Activated T-helper 9 cell treated with anti-CD3 and anti-CD28 coated beads, Interleukin-2, amount 50 U/mL, for 16 hours (primary cell): Measurements from ENCODE around the gene NAT16.
A peak's percentile ranks its signal among the peaks of the same experiment; 100 is the strongest.
"Not testable (repeated sequence)": the region's sequence is repeated elsewhere in the genome, so short reads cannot be mapped to it uniquely, and the experiment has no call there.

Source experiments
- DNase-seq: peaks from one replicate; pipeline ENCODE4 v3.0.0-alpha.2; 2020; ENCODE audit warnings: low read depth

The NAT16 gene

GRCh38 chr7:101156866-101157589 is 23.1 kb downstream of the NAT16 start:
- no peak for DNase-seq

DNA sequence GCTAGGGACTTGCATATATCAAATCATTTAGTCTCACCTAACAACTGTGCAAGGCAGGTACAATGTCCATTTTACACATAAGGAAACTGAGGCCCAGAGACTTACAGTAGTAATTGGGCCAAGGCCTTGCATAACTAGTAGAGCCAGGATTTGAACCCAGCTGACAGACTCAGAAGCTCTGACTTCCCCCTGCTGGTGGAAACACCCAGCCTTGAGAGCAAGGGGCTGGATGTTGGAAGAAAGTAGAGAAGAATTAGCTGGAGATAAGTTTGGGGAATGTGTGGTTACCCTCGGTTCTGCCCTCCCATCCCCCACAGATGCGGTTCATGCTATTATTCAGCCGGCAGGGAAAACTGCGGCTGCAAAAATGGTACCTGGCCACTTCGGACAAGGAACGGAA is 23.8 kb downstream of the NAT16 start:
- no peak for DNase-seq

GRCh38 chr7:101155303-101155702 is 24.8 kb downstream of the NAT16 start:
- DNase-seq = no peak

DNA sequence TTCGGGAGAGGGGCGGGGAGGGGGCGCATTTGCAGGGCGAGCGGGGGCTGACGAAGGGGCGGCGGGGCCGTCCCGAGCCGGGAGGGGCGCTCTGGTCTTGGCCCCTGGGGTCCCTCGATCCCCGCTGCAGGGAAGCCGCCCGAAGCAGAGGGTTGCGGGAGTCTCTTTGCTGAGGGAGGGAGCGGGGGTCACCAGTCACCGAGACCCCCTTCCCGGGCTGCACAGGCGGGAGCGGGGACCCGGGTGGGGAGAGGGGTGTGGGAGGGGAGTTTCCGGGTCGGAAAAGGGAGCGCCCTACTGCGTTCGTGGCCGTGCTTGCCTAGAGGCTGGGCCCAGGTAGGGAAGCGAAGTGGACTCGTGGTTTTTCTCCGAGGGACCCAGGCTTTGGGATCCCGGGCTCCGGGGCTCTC is 25.4 kb downstream of the NAT16 start:
- DNase-seq = no peak

DNA sequence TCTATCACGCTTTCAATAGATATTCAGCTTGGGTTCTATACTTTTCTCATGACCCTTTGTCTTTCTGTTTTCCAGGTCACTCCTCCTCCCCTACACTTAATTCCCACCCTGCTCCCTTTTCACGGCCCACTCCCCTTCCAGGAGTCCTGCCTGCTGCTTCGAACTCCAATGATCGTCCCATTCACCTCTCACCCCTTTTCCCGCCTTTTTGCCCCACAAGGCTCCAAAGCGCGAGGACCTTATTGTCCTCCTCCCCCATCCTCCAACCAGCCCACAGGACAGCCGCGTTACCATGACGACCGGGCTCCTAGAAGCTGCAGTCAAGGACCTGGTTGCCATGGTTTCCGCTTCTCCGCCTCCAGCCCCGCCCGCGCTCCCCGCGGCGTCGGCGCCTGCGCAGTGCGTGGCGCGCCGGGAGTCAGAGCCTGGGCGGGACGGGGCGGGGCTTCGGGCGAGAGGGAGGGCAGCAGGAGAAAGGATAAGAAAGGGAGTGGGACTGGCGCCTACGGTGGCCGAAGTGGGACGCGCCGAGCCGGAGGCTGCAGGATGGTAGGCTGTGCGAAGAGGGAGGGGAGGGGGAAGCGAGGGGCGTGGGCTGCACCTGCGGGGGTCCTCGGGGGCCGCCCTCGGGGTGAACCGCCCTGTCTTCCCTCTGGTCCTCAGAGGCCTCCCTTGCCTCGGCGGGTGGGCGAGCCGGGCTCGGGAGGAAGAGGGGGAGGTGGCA is 26.0 kb downstream of the NAT16 start, which contains the start of gene AP1S1:
AP1S1 (plus strand) TSS at position 508 of the 724 bp plus-strand sequence; CDS start at position 547, 39 bp downstream.
- DNase-seq = peak; percentile 88

DNA sequence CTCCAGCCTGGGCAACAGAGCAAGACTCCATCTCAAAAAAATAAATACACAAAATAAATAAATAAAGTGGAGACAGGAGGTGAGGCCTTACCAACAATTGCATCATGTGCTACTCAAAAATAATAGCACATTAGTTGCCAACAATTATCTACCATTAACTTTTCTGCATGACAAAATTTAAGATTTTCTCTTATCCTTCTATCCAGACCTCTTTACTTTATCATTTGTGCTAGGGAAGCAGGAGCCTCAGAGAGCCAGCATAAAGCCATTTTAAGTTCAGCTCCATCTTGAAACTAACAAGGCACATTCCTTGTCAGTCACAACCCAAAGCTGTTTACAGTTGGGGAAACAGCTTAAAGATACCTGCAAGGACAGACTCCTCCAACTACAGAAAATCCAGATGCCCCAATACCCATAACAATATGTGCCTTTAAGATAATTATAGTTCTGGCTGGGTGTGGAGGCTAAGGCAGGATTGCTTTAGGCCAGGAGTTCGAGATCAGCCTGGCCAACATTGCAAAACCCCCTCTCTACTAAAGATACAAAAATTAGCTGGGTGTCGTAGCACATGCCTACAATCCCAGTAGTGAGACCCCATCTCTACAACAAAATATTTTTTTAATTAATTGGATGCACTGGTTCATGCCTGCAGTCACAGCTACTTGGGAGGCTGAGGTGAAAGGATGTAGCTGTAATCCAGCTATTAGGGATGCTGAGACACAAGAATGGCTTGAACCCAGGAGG is 28.0 kb downstream of the NAT16 start:
- DNase-seq = no peak

DNA sequence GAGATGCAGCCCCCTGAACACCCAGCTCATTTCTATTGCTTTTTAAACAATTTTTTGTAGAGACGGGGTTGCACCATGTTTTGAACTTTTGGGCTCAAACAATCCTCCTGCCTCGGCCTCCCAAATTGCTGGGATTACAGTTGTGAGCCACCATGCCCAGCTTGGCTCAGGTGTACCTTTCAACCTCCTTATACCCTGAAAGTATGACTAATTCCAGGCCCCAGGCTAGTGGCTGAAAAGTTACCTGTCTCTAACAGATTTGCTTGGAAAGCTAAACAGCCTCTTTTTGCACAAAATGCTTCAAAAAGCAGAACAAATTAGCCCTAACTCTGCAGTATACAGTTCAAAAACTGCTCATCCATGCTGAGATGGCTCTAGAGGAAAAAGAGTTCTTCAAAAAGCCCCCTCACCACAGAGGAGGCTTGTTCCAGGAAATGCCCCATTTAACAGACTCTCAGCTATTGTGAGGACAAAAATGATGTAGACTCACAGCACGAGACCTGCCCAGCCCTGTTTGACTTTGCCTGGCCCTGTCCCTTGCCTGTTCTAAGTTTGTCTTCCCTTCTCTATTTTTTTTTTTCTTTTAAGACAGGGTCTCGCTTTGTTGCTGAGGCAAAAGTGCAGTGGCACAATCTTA is 39.2 kb downstream of the NAT16 start:
- DNase-seq = no peak

DNA sequence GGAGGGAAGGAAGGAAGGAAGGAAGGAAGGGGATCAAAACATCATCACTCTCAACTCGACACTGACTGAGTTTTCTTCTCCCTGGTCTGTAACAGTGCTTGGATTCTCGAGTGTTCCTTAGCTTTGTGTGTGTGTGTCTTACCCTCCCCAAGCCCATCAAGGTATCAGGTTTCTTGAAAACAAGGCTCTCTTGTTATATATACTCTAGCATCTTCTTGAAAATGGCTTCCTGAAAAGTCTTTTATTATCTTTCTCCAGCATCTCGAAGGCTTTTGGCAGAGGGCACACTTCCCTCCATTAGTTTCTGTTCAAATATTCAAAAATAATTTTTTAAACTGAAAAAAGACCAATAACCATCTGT is 39.8 kb downstream of the NAT16 start:
- DNase-seq = no peak

DNA sequence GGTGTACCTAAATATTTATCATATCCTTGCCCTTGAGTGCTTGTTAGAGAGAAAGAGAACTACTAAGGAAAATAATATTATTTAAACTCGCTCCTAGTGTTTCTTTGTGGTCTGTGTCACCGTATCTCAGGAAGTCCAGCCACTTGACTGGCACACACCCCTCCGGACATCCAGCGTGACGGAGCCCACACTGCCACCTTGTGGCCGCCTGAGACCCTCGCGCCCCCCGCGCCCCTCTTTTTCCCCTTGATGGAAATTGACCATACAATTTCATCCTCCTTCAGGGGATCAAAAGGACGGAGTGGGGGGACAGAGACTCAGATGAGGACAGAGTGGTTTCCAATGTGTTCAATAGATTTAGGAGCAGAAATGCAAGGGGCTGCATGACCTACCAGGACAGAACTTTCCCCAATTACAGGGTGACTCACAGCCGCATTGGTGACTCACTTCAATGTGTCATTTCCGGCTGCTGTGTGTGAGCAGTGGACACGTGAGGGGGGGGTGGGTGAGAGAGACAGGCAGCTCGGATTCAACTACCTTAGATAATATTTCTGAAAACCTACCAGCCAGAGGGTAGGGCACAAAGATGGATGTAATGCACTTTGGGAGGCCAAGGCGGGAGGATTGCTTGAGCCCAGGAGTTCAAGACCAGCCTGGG is 41.8 kb downstream of the NAT16 start:
- DNase-seq = peak; percentile 79

GRCh38 chr7:101137651-101138212 is 42.4 kb downstream of the NAT16 start:
- no peak for DNase-seq

DNA sequence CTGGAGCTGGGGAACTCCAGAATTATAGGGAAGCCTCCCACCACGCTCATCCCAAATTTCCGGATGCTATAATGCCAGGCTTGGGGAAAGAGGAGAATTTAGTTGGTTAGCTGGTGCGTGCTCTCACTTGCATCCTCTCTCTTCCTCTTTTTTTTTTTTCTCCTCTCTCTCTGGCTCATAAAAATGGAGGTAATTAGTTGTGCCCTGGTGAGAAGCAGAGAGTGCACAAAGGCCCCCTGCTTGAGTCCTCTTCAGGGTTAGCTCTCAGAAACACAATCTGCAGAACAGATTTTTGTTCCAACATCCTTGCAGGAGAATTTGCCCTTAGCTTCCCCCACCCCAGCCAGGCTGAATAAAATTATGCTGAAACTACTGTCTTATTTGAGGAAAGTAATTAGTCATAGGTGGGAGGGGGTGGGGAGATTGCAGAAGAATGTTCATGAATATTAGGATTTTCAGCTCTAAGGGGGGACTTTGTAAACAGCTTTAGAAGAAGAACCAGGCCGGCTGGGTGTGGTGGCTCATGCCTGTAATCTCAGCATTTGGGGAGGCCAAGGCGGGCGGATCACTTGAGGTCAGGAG is 45.6 kb downstream of the NAT16 start:
- DNase-seq = no peak

DNA sequence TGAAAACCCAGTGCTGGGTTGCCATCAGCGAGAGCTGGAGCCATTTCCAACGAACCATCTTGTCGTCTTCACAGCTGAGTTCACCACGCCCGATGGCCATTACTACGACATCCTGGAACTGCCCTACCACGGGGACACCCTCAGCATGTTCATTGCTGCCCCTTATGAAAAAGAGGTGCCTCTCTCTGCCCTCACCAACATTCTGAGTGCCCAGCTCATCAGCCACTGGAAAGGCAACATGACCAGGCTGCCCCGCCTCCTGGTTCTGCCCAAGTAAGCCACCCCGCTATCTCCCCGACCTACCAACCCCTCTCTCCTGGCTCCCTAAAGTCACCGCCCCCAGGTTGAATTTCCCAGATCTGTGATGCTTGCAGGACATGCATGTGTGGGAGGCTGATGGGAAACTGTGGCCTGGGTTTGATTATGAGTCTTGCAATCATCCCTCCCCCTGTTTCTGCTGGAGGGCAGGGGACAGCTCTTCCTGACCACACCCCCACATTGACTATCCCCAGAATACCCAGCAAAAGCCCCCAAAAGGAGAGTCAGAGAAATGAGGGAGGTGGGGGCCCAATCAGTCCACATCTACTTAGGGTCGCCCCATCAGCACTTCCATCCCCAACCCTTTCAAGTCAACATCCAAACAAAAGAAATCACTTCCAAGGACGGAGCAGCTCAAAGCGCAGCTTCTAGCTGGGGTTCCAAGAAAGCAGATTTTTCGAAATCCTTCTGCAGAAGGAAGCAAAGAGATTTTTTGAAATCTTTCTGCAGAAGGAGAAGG is 46.3 kb downstream of the NAT16 start:
- DNase-seq = no peak

GRCh38 chr7:101132626-101133600 is 47.2 kb downstream of the NAT16 start:
- not testable (repeated sequence) for DNase-seq

GRCh38 chr7:101129603-101130117 is 50.4 kb downstream of the NAT16 start:
- DNase-seq = no peak

GRCh38 chr7:101128040-101128834 is 51.9 kb downstream of the NAT16 start:
- no peak for DNase-seq

DNA sequence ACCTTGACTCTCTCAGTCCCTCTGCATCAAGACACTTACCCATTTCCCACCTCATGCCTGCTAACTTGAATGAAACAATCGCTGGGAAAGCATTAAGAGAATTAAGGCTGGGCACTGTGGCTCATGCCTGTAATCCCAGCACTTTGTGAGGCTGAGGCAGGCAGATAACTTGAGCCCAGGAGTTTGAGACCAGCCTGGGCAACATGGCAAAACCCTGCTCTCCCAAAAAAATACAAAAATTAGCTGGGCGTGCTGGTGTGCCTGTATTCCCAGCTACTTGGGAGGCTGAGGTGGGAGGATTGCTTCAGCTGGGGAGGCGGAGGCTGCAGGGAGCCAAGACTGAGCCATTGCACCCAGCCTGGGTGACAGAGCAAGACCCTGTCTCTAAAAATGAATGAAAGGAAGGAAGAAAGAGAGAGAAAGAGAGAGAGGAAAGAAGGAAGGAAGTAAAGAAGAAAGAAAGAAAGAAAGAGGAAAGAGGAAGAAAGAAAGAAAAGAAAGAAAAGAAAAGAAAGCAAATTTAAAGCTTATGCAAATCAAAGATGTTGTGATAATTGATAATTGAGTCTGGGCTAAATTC is 52.5 kb downstream of the NAT16 start:
- DNase-seq = no peak

DNA sequence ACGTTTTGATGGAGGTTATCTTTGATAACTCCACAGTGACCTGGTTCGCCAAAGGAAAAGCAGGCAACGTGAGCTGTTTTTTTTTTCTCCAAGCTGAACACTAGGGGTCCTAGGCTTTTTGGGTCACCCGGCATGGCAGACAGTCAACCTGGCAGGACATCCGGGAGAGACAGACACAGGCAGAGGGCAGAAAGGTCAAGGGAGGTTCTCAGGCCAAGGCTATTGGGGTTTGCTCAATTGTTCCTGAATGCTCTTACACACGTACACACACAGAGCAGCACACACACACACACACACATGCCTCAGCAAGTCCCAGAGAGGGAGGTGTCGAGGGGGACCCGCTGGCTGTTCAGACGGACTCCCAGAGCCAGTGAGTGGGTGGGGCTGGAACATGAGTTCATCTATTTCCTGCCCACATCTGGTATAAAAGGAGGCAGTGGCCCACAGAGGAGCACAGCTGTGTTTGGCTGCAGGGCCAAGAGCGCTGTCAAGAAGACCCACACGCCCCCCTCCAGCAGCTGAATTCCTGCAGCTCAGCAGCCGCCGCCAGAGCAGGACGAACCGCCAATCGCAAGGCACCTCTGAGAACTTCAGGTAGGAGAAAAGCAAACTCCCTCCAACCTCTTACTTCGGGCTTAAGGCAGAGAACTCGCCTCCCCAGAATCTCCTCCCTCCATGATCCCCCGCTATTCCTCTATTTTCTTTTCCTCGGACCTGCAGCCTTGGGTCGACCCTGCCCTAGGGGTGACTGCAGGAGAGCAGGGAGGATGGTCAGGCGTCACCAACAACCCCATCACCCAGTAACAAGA is 53.2 kb downstream of the NAT16 start, which contains the start of gene SERPINE1:
SERPINE1 (plus strand) TSS at position 454 of the 809 bp plus-strand sequence. CDS start 1,290 bp downstream, outside the sequence.
- peak; percentile 8 for DNase-seq
